K562 (cell line): ENCODE measurements around the gene LIMK1. TPM values are rescaled to one million over a fixed set of nuclear protein-coding genes. Genes with fewer than 3 reads are reported as not detected.

Experiments
- ATAC-seq: fragments of 200-7000 bp; cut with Tn5 transposase; 3 replicates; pipeline ENCODE4 v1.9.1; 2020; ENCODE audit warnings: moderate library complexity
- BruUV-seq: library from RNA; stranded (reverse); fragments of 400-500 nt; replicated peaks from 2 replicates; lab custom pipeline; 2021; lab: Mats Ljungman, UMichigan
- CTCF ChIA-PET: fragments of 300-600 bp; formaldehyde crosslinking; extraction: SDS; loops from one replicate; lab custom pipeline; 2021; ENCODE audit warnings: low intra/inter-chr PET ratio; lab: Yijun Ruan, JAX
- POLR2A ChIA-PET: fragments of 300-600, 350-650 bp; sonication (Branson Sonifier 250); formaldehyde crosslinking; extraction: SDS; loops from one replicate; lab custom pipeline; 2021; ENCODE audit warnings: antibody characterized with exemption, inconsistent platforms; lab: Yijun Ruan, JAX
- DNase-seq, 4 experiments: peaks; one replicate each; pipeline versions ENCODE4 v3.0.0 to v3.0.0-alpha.2; 2011 to 2018; ENCODE audit warnings: low spot score in 3 of 4, mixed read lengths in 3 of 4; ENCODE audit errors: extremely low read depth in 1 of 4
- FAIRE-seq: peaks from 2 replicates; lab custom pipeline; 2011; peaks lifted over from hg19 to GRCh38; lab: Jason Lieb, UNC
- H2AFZ ChIP-seq: 2 replicates; pipeline ENCODE4 v1.6.0; 2011; ENCODE audit warnings: low read depth, low read length, control low read depth, inconsistent platforms
- H3K27ac ChIP-seq: fragments of 200-600 bp; 3 replicates; pipeline ENCODE4 v1.8.0; 2011; ENCODE audit warnings: low read depth, mild to moderate bottlenecking, control low read depth, inconsistent platforms, low read length, moderate library complexity, mixed read lengths; ENCODE audit errors: extremely low read depth
- H3K27me3 ChIP-seq, 2 experiments: fragments of 300-600 bp in 1 of 2; 2 replicates in 1 of 2; 3 replicates in 1 of 2; pipeline versions ENCODE4 v1.6.0 to v1.8.0; 2011; ENCODE audit warnings: inconsistent platforms in 2 of 2, low read length in 2 of 2, mild to moderate bottlenecking in 1 of 2, mixed read lengths in 1 of 2, moderate library complexity in 1 of 2; ENCODE audit not compliant: control insufficient read depth in 2 of 2, insufficient read depth in 2 of 2
- H3K36me3 ChIP-seq: fragments of 300-600 bp; 3 replicates; pipeline ENCODE4 v1.8.0; 2011; ENCODE audit warnings: mild to moderate bottlenecking, low read length, inconsistent platforms; ENCODE audit not compliant: control insufficient read depth, insufficient read depth
- H3K4me1 ChIP-seq, 2 experiments: fragments of 200-600 bp in 1 of 2; replicated peaks in 1 of 2; 2 replicates in 1 of 2; 3 replicates in 1 of 2; pipeline versions ENCODE4 v1.5.1 to v1.8.0; 2011; ENCODE audit warnings: inconsistent platforms in 2 of 2, low read length in 2 of 2, mild to moderate bottlenecking in 1 of 2, mixed read lengths in 1 of 2, moderate library complexity in 1 of 2; ENCODE audit not compliant: control insufficient read depth in 2 of 2, insufficient read depth in 2 of 2
- H3K4me2 ChIP-seq: 2 replicates; pipeline ENCODE4 v1.6.1; 2011; ENCODE audit warnings: low read length, control low read depth, inconsistent platforms, mixed read lengths; ENCODE audit not compliant: insufficient read depth
- H3K4me3 ChIP-seq: fragments of 200-600 bp; sonication (generic), shearing (Covaris generic); 2 replicates; pipeline ENCODE4 v1.5.1; 2016; ENCODE audit warnings: control low read depth, inconsistent platforms
- H3K79me2 ChIP-seq: fragments of 200-600 bp; 3 replicates; pipeline ENCODE4 v1.8.0; 2011; ENCODE audit warnings: low read length, inconsistent platforms; ENCODE audit not compliant: control insufficient read depth, insufficient read depth
- H3K9ac ChIP-seq, 2 experiments: 2 replicates each; pipeline versions ENCODE4 v1.6.0 to v1.6.1; 2011; ENCODE audit warnings: low read depth in 2 of 2, low read length in 2 of 2, control low read depth in 1 of 2, inconsistent platforms in 1 of 2, mild to moderate bottlenecking in 1 of 2, mixed read lengths in 1 of 2; ENCODE audit not compliant: insufficient read depth in 1 of 2
- H3K9me1 ChIP-seq: one replicate; pipeline ENCODE4 v1.6.0; 2011; ENCODE audit warnings: inconsistent platforms, mild to moderate bottlenecking, low read length, moderate library complexity; ENCODE audit not compliant: control insufficient read depth, insufficient read depth
- H3K9me3 ChIP-seq: replicated peaks from 2 replicates; pipeline ENCODE4 v1.5.1; 2011; ENCODE audit warnings: low read depth, low read length, inconsistent platforms; ENCODE audit not compliant: control insufficient read depth, insufficient read depth
- H4K20me1 ChIP-seq: replicated peaks from 2 replicates; pipeline ENCODE4 v1.6.1; 2011; ENCODE audit warnings: low read length, inconsistent platforms, mixed read lengths; ENCODE audit not compliant: control insufficient read depth, insufficient read depth
- CXXC5 ChIP-seq: fragments of 250-450 bp; sonication (Bioruptor Pico); IDR thresholded peaks from 2 replicates; pipeline ENCODE4 v1.8.0; 2022; ENCODE audit warnings: inconsistent platforms, mild to moderate bottlenecking, moderate library complexity
- DNMT1 ChIP-seq: fragments of 450-650 bp; IDR thresholded peaks from 2 replicates; pipeline ENCODE4 v1.6.1; 2016; ENCODE audit warnings: antibody characterized with exemption, mild to moderate bottlenecking
- E2F3 ChIP-seq: fragments of 250-450 bp; sonication (Bioruptor Pico); IDR thresholded peaks from 2 replicates; pipeline ENCODE4 v1.4.0; 2020; ENCODE audit warnings: mild to moderate bottlenecking
- GABPB2 ChIP-seq: fragments of 250-450 bp; sonication (Bioruptor Pico); conservative IDR thresholded peaks from 2 replicates; pipeline ENCODE4 v1.5.1; 2021; ENCODE audit warnings: mild to moderate bottlenecking
- ZEB2 ChIP-seq: fragments of 450-650 bp; IDR thresholded peaks from 2 replicates; pipeline ENCODE4 v1.6.1; 2016
- ZNF407 ChIP-seq: fragments of 450-650 bp; IDR thresholded peaks from 2 replicates; pipeline ENCODE4 v1.6.1; 2016; ENCODE audit warnings: low read depth
- ZNF408 ChIP-seq: fragments of 250-450 bp; sonication (Bioruptor Pico); IDR thresholded peaks from 2 replicates; pipeline ENCODE4 v1.4.0; 2020; ENCODE audit warnings: low read depth, mild to moderate bottlenecking, moderate library complexity
- WGBS: fragments of 100-300 bp; shearing (Covaris generic); methylation state at CpG from one replicate; pipeline ENCODE4 v1.1.6; 2016; ENCODE audit warnings: low coverage, mixed read lengths; ENCODE audit not compliant: insufficient coverage; ENCODE audit errors: missing lambda C conversion rate; 5-methylcytosine and 5-hydroxymethylcytosine counted together
- in situ Hi-C: fragments of 300-500 bp; cut with MboI; formaldehyde crosslinking; loops from 4 replicates; pipeline ENCODE4 v1.15.0; 2018; ENCODE audit warnings: inconsistent platforms, mixed read lengths
- intact Hi-C: fragments of 100-400 bp; cut with micrococcal nuclease; formaldehyde crosslinking; loops from 2 replicates; pipeline ENCODE4 v1.14.2; 2022
- polyA plus RNA-seq, 8 experiments: library from polyadenylated mRNA; depleted of rRNA in 4 of 8; stranded (reverse) in 5 of 8; unstranded in 3 of 8; fragments of >200 nt; fragmentation: Nextera tagmentation in 2 of 8; fragmentation: Illumina TruSeq in 1 of 8; extraction: Ambion mirVana in 2 of 8; extraction: Trizol in 1 of 8; gene quantifications; 2 replicates each; pipeline versions ENCODE4 v1.2.1 to v1.2.3, GENCODE V29; 2011 to 2014; ENCODE audit warnings: inconsistent platforms in 1 of 8, missing spikeins in 1 of 8
- total RNA-seq, 7 experiments: library from RNA; depleted of rRNA in 6 of 7; stranded (reverse); fragments of >200 nt in 6 of 7; fragmentation: Illumina TruSeq in 2 of 7; extraction: Trizol in 2 of 7; gene quantifications; 2 replicates each; pipeline versions ENCODE4 v1.2.1 to v1.2.3, GENCODE V29; 2011 to 2021; ENCODE audit warnings: low replicate concordance in 1 of 7
- TF ChIP-seq, protein P1 (sequence below): fragments of 450-650 bp; formaldehyde crosslinking; conservative IDR thresholded peaks from 2 replicates; pipeline ENCODE4 v1.4.0; 2022; ENCODE audit warnings: mild to moderate bottlenecking, missing genetic modification characterization
- TF ChIP-seq, protein P2 (sequence below): fragments of 450-650 bp; IDR thresholded peaks from 2 replicates; pipeline ENCODE4 v1.6.1; 2016; ENCODE audit warnings: mild to moderate bottlenecking
- TF ChIP-seq, protein P3 (sequence below): fragments of 450-650 bp; IDR thresholded peaks from 2 replicates; pipeline ENCODE4 v1.6.1; 2016; ENCODE audit warnings: low read depth, mild to moderate bottlenecking, moderate library complexity

LIMK1 gene
- total and polyA plus RNA-seq, 9 of the 15 experiments (the other 6 are each of a cell fraction or from before 2014, with no cell fraction given): 0.14 to 30.0 (median 15.9) TPM

GRCh38 chr7:74066626-74067025, 17.0 kb upstream of the LIMK1 start:
- no peak overlapping the region for H3K4me2 ChIP-seq
- no peak overlapping the region for H3K27ac ChIP-seq
- 4% methylated on average over 3 of the region's 3 CpGs for WGBS
- peaks cover 0 to 19% of the 10 kb centered on the region in 2 experiments; a peak in 2 of 5 replicates for H3K4me1 ChIP-seq
- BruUV-seq: no TSS peak
- peaks cover 0 to 19% of the 10 kb centered on the region in 2 experiments; a peak in 3 of 5 replicates for H3K27me3 ChIP-seq
- no peak overlapping the region for H2AFZ ChIP-seq
- in situ Hi-C loops: loop anchor here (5.0 kb wide), 1 partner anchor 136 kb away; no protein-coding TSS in a partner anchor
- DNase-seq (peak in 1 of 4 experiments; percentile 4), FAIRE-seq (no peak), ATAC-seq (no peak)
- no peaks in the 10 kb centered on the region for H4K20me1 ChIP-seq
- H3K9me3 ChIP-seq: no peaks in the 10 kb centered on the region
- no peaks in the 10 kb centered on the region for H3K79me2 ChIP-seq
- no peaks in the 10 kb centered on the region for H3K9me1 ChIP-seq
- no peak overlapping the region for H3K4me3 ChIP-seq
- intact Hi-C loops: loop anchor here (5.0 kb wide), 1 partner anchor 326 kb away; no protein-coding TSS in a partner anchor
- H3K36me3 ChIP-seq: no peaks in the 10 kb centered on the region
- CTCF ChIA-PET: no interaction called here
- POLR2A ChIA-PET: no interaction called here
- peak overlapping the region in 1 of 2 experiments; percentile 53; a peak in 1 of 4 replicates for H3K9ac ChIP-seq
- TF ChIP-seq GABPB2 (CRISPR knock-in tag) (no peak), ZNF407 (no peak), DNMT1 (no peak), CXXC5 (CRISPR knock-in tag) (no peak), ZEB2 (no peak), E2F3 (no peak), ZNF408 (no peak)
- TF ChIP-seq, protein P1, sequence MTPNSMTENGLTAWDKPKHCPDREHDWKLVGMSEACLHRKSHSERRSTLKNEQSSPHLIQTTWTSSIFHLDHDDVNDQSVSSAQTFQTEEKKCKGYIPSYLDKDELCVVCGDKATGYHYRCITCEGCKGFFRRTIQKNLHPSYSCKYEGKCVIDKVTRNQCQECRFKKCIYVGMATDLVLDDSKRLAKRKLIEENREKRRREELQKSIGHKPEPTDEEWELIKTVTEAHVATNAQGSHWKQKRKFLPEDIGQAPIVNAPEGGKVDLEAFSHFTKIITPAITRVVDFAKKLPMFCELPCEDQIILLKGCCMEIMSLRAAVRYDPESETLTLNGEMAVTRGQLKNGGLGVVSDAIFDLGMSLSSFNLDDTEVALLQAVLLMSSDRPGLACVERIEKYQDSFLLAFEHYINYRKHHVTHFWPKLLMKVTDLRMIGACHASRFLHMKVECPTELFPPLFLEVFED (CRISPR knock-in tag): no peak
- TF ChIP-seq, protein P2, sequence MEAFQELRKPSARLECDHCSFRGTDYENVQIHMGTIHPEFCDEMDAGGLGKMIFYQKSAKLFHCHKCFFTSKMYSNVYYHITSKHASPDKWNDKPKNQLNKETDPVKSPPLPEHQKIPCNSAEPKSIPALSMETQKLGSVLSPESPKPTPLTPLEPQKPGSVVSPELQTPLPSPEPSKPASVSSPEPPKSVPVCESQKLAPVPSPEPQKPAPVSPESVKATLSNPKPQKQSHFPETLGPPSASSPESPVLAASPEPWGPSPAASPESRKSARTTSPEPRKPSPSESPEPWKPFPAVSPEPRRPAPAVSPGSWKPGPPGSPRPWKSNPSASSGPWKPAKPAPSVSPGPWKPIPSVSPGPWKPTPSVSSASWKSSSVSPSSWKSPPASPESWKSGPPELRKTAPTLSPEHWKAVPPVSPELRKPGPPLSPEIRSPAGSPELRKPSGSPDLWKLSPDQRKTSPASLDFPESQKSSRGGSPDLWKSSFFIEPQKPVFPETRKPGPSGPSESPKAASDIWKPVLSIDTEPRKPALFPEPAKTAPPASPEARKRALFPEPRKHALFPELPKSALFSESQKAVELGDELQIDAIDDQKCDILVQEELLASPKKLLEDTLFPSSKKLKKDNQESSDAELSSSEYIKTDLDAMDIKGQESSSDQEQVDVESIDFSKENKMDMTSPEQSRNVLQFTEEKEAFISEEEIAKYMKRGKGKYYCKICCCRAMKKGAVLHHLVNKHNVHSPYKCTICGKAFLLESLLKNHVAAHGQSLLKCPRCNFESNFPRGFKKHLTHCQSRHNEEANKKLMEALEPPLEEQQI: no peak
- TF ChIP-seq, protein P3, sequence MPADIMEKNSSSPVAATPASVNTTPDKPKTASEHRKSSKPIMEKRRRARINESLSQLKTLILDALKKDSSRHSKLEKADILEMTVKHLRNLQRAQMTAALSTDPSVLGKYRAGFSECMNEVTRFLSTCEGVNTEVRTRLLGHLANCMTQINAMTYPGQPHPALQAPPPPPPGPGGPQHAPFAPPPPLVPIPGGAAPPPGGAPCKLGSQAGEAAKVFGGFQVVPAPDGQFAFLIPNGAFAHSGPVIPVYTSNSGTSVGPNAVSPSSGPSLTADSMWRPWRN: no peak
